Stimulated activated CD8-positive, alpha-beta memory T cell treated with anti-CD3 and anti-CD28 coated beads, Interleukin-12 subunit alpha, Interleukin-12 subunit beta, amount 100 ng/mL, for 4 hours (primary cell): ENCODE measurements around the gene MON2.
"Not testable (repeated sequence)": the region's sequence is repeated elsewhere in the genome, so short reads cannot be mapped to it uniquely, and the experiment has no call there.

Experiments
- DNase-seq: peaks from one replicate; pipeline ENCODE4 v3.0.0-alpha.2; 2020; ENCODE audit warnings: low read depth

The MON2 gene

DNA sequence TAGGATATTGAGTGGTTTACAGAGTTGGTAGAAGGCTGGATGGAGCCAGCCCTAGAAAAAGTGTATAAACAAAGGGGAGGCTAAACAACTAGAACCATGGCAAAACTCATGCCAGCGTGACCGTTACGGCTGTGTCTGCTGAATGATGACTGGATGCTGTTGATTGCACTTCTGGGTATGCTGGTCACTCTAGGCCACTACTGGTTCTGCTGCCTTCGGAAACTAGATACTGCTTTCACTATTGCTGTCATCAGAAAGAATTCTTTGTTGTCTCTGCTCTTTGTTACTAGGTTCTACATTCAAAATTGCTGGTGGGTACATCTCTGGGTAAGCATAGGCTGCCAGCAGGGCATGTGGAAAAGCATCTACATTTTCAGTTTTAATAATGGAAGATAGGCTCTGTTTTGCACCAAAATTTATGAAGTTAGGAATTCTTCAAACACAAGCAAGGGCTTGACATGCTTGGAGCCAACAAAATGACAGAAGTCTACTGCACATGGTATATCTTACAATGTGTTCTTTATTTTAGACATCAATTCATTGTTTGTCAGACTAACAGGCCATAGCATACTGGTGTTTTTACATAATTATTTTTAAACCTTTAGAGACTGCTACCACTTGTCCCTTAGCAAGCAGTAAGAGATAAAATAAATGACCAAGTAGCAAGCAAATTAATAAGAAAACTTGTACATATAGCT is 15.4 kb downstream of the MON2 start:
- no peak for DNase-seq

DNA sequence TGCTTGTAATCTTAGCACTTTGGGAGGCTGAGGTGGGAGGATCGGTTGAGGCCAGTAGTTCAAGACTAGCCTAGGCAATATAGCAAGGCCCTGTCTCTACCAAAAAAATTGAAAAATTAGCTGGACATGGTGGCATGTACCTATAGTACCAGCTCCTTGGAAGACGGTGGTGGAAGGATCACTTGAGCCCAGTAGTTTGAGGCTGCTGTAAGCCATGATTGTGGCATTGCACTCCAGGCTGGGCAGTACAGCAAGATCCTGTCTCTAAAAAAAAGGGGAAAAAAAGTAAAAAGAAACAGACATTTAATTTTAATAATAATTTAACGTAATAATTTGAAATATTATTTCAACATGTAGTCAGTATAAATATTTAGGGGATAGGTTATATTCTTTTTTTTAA is 16.1 kb downstream of the MON2 start:
- no peak for DNase-seq

DNA sequence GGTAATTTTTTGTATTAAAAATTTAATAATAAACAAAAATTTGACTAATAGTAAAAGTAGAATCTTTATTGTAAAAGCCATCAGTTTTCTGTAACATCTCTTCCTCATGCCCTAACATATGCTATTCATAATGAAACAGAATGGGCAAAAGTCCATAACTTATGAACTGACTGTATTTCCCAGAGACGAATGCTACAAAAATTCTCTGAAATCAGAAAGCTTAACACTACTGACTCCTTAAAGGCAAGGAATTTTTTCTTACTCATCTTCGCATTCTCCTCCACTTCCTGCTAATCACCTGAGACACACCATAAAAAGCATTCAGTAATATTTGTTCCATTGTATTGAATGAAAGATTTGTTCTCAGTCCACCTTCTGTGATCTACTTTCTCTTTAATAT is 17.6 kb downstream of the MON2 start:
- no peak for DNase-seq

DNA sequence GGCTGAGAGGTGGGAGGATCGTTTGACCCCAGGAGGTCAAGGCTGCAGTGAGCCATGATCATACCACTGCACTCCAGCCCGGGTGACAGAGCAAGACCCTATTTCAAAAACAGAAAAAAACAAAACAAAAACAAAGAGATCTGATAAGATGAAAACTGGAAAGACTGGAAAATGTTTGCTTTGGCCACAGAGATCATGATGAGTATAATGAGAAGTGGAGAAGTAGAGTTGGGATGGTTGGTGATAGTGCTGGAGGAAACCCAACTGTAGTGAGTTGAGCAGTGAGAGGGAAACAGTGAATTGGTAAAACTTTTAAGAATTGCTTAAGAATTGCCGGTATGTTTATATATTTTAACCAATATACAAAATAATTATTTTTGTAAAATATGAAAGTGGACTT is 39.2 kb downstream of the MON2 start:
- no peak for DNase-seq

DNA sequence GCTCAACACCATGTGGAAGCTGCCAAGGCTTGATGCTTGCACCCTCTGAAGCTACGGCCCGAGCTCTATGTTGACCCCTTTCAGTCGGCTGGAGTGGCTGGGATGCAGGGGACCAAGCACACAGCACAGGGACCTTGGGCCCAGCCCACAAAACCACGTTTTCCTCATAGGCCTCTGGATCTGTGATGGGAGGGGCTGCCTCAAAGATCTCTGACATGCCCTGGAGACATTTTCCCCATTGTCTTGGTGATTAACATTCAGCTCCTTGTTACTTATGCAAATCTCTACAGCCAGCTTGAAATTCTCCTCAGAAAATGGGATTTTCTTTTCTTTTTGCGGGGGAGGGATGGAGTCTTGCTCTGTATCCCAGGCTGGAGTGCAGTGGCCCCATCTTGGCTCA is 46.3 kb downstream of the MON2 start:
- no peak for DNase-seq

DNA sequence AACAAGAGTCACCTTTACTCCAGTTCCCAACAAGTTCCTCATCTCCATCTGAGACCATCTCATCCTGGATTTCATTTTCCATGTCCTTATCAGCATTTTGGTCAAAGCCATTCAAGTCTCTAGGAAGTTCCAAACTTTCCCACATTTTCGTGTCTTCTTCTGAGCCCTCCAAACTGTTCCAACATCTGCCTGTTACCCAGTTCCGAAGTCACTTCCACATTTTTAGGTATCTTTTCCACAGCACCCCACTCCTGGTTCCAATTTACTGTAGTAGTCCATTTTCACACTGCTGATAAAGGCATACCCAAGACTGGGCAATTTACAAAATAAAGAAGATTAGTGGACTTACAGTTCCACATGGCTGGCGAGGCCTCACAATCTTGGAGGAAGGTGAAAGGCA is 47.5 kb downstream of the MON2 start:
- not testable (repeated sequence) for DNase-seq

DNA sequence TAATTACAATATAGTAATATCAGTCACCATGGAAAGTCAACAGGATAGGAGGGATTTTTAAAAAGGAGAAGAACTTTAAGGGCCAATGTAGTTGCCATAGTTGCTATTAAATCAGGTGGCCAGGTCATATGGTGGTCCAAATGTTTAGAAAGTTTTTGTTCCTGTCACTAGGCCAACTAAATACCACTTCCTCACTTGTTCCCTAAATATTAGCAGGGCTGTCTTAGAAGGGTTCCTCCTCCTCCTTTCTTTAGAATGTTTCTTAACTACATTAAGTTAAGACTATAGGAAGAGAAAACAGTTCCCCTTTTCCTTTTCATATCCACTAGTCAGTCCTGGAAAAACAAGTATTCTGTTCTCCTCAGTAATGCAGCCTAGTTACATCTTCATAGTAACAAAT is 50.3 kb downstream of the MON2 start:
- DNase-seq, result no peak

DNA sequence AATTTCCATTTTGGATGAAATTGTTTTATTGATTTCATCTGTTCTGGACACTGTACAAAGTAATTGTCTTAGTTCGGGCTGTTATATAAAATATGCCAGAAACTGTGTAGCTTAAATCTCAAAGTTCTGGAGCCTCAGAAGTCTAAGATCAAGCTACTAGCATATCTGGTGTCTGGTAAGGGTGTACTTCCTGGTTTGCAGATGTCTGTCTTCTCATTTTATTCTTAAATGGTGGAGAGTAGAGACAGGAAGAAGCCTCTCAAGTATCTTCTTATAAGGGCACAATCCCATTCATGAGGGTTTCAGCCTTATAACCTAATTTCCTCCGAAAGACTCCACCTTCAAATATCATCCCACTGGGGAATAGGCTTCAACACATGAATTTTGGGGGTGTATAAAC is 51.3 kb downstream of the MON2 start:
- no peak for DNase-seq

DNA sequence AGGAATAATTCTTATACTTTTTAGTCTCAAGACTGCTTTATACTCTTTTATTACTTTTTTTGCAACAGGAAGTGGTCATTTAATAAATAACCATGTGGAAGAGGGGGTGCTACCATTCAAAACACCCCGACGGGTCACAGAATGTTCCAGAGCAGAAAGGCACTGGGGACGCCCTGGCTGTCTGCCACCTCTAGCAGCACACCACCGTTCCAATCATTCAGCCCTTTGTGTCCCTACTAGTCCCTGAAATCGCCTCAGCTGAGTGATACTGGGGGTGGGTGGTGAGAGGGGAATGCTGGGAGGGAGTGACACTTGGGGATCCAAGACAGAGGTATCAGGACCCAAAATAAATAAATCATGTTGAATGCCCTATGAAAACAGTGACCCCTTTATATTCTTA is 52.4 kb downstream of the MON2 start:
- DNase-seq, result no peak

DNA sequence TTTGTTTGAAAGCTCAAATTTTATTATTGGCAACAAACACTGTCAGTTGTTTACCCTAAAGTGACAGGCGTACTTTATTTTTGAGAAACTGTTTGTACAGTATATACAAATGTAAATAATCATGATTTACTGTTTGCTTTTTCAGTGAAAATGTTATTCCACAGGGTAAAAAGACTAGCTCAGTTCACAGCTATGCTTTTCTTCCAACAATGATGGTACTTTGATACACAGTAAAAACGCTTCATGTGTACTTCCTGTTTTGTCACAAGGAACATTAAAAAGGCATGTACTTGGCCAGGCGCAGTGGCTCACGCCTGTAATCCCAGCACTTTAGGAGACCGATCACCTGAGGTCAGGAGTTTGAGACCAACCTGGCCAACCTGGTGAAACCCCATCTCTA is 53.7 kb downstream of the MON2 start:
- no peak for DNase-seq

DNA sequence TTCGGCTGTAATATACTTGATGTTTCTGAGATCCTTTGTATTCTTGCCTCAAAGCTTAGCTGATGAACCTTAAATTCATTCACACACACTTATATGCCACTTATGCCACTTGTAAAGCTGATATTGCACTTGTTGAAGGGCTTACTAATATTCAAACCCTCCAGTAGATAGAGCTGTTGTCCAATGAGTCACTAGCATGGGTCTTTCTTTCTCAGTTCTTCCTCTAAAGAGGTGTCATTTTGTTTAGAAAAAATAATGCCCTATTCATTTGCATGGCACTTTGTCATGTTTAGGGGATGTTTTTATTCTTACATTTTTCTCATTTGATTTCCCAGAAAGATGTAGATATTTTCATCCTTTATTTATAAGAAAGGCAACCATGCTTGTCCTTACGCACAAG is 56.4 kb downstream of the MON2 start:
- DNase-seq, result no peak

DNA sequence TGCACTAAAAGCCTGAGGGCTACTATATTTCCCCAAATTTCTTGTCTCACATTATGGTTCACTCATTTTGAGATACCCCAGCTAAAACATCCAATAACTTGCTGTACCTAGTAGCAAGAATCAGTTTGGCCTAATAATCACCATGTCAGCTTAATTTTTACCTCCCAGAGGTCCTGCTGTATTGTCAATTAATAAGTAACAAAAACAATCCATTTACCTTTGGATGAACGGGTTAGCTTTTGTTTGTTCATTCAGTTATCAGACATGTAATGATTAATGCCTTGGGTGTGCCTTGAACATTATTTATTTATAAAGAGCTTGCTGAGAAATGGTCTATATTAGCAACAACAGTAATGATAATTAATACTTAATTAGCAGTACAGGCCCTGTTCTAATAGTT is 57.0 kb downstream of the MON2 start:
- DNase-seq, result no peak

DNA sequence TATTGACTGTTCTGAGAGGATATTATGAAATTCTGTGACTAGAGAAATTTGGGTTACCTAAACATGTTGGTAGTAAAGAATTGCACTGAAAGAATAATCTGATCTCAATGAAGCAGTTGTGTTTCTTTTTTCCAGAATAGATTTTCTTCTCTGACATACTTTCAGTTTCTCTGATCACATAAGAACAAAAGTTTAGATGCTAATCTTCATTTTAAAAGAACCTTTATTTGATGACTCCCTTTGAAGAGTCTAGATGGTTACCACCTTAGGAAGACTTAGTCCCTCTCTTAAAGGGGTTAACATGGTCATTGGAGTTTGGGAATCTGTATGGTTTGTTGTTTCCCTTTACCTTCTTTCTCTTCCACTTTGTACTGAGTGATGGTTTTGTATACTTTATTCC is 58.6 kb downstream of the MON2 start:
- DNase-seq, result no peak

DNA sequence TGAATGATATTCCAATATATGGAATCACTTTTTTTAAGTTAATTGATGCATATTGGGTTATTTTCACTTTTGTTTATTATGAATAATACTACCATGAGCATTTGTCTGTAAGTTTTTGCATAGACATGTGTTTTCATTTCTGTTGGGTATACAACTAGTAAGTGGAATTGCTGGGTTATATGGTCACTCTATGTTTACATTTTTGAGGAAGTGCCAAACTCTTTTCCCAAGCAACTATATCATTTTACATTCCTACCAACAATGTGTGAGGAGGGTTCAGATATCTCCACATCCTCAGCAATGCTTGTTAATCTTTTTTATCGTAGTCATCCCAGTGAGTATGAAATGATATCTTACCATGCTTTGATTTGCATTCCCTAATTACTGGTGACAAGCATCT is 64.0 kb downstream of the MON2 start:
- no peak for DNase-seq

DNA sequence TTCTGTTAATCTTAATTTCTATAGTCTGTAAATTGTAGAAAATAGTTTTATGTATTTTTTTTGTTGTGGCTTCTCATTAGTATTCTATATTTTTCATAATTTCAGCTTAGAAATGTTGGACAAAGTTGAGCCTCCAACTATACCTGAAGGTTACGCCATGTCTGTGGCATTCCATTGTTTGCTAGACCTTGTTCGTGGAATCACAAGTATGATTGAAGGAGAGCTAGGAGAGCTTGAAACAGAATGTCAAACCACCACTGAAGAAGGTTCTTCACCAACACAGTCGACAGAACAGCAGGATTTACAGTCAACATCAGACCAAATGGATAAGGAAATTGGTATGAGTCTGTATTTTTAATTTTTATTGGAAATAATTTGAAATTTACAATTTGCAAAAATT is 65.7 kb downstream of the MON2 start:
- DNase-seq, result no peak

DNA sequence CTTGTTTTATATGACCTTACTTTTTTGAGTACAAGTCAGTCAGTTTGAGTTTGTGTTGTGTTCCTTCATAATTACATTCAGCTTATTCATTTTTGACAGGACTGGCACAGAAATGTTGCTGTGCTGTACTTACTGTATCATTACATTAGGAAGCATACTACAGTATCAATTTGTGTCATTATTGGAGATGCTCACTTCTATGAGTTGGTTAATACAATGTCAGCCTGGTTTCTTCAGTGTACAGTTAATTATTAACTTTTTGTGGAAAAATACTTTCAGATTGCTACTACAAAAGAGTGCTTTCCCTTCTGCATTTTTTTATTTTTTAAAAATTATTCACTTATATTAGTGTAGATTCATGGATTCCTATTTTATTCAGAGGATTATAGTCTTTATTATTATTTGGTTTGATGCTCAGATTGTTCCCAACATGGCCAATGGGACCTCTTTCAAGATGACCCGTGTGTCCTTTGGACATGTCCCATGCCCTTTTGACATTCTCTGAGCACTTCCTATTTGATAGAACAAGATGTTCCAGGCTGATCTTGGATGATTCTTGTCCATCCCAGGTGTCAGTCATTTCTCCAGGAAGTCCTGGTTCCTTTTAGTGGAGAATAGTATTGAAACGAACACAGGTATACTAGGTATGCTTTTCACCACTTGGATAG is 66.6 kb downstream of the MON2 start:
- DNase-seq, result no peak

DNA sequence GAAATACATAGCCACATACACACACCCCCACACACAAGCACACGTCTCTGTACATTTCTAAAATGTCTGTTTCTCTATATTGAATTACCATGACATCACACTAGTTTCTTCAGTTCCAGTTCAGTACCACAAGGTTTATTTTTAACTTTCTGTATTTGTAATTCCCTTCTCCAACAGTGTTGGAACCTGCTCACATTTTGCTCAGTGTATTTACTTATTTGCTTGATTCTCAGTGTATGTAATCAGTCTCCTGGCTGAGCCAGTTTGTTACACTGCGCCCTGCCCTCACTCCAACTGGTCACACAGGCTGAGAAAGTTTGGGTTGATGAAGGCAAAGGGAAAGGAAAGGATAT is 67.1 kb downstream of the MON2 start:
- no peak for DNase-seq

DNA sequence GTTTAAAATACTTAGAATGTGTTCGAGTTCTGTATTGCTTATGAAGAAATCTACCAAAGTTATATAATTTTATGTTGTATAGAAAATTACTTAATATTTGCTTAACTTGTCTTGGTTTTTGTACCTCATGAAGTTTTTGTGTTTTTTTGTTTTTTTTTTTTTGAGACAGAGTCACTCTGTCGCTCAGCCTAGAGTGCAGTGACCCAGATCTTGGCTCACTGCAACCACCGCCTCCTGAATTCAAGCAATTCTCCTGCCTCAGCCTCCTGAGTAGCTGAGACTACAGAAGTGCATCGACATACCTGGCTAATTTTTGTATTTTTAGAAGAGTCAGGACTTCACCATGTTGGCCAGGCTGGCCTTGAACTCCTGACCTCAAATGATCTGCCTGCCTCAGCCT is 69.9 kb downstream of the MON2 start:
- DNase-seq, result no peak

DNA sequence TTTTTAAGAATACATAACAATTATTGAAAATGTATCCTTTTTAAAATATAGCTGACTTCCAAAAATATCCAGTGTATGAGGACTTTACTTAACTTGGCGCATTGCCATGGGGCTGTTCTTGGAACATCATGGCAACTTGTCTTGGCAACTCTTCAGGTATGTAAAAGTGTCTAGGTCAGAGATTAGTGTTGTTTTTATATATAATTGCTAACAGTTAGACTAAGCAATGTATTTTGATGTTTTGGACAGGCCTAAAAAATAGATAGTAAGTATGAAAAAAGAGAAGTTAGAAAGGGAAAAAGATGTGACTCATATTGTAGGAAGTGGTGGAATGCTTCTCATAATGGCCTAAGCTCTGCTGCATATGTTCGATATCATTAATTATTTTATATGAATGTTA is 70.9 kb downstream of the MON2 start:
- DNase-seq, result no peak

DNA sequence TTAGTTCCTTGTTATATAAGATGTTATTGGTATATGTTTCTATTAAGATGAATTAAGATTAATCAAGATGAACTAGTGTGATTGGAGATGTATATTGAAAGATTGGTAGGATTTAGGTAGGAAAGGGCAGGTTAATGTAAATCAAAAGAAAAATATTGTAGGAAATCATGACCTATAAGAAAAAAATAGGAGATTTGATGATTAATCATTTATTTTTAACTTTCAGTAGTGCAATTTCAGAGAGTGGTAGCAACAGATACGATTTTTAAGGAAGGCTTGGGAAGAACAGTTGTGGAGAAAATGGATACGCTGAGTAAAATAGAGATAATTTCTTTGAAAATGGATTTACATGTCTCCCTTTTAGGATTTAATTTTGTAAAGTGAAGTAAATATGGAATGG is 73.7 kb downstream of the MON2 start:
- no peak for DNase-seq

DNA sequence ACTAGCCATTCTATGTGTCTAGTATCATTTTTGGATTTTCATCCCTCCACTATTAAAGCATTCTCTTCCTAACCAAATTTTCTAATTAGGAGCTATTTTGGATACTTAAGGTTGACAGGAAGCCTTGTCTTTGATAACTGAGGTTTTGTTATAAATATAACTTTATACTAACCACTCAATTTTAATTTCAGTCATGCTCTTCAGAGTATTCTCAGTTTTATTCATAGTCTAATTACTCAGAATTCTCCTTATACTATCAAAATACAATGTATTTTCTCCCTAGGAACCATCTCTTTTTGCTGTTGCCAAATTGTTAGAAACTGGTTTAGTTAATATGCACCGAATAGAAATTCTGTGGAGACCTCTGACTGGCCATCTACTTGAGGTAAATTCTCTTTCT is 76.2 kb downstream of the MON2 start:
- no peak for DNase-seq

DNA sequence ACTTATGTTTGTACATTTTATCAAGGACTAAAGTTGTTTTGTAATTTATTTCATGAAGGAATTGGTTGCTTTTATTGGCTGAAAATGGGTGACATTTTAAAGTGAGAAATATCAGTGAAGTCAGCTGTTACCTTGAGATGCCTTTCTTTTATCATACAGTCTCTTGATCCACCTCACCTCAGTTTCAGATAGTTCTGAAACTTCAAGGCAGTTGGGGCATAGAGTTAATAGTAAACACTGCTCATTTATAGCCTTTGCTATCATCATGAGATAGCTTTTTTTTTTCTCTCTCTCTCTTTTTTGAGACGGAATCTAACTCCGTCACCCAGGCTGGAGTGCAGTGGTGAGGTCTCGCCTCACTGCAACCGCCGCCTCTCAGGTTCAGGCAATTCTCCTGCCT is 76.7 kb downstream of the MON2 start:
- DNase-seq, result no peak

DNA sequence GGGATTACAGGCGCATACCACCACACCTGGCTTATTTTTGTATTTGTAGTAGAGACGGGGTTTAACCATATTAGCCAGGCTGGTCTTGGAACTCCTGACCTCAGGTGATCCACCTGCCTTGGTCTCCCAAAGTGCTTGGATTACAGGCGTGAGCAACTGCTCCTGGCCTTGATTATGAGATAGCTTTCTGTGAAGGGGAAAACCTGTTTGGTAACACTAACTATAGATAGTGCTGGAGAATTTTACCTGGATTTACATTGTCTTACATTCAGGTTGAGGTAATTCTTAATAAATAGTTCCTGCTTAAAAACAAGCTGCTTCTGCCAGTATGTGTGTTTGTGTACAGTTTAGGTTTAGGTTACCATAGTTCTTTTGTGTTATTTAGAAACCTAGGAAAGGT is 77.1 kb downstream of the MON2 start:
- DNase-seq, result no peak

DNA sequence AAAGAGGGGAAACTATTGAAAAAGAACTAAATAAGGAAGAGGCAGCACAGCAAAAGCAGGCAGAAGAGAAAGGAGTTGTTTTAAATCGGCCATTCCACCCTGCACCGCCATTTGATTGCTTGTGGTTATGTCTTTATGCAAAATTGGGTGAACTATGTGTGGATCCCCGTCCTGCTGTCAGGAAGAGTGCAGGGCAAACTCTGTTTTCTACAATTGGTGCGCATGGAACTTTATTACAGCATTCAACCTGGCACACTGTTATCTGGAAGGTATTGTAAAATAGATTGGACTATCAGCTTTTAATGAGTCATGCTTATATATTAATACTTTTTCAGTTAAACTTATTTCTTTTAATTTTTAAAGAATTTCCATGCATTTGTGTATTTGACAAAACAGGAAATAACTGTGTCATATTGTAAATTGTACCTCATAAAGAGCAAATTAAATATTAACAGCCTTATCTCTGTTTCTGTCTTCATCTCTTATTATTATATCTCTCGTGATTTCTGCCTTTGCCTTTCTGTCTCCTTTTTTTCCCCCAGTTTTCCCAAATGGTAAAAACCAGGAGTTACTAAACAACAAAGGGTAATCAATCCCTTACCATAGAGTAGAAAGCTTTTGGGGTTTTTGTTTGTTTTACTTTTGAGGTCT is 86.4 kb downstream of the MON2 start:
- DNase-seq, result no peak
